ENCODE measurements around the gene ENOX1.

Gene ENOX1

DNA sequence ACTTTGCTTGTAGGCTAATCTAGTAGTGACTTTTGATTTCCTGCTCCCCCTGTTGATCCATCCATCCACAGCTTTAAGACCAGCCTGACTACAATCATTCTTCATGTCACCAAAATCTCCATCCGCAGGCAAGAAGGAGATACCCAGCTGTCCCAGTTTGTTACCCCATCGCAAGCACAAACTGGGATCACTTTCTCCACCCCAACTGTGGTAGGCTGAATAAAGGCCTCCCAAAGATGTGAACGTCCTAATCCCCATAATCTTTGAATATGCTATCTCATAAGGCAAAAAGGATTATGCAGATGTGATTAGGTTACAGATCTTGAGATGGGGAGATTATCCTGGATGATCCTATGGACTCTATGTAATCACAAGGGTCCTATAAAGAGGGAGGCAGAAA lies 202.0 kb downstream of the ENOX1 start:
- no peak for DNase-seq

GRCh38 chr13:43583321-43583720 lies 203.5 kb downstream of the ENOX1 start:
- no peak for DNase-seq

DNA sequence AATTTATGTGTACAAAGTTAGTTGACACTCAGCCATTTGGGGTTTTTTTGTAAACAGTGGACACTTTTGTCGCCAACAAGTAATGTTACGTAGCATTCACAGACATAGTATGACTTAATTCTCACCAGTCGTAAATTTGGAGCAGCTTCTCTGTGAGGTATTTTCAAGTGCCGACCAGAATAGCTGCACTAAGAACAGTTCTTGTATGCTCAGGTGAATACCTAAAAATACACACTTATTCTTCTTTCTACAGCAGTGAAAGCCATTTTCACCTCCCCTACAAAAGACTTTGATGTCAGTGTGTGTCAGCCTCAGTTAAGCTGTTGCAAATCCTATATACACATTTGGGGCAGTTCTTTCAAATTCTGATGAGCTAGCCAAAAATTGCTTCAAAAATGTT lies 206.5 kb downstream of the ENOX1 start:
- no peak for DNase-seq

DNA sequence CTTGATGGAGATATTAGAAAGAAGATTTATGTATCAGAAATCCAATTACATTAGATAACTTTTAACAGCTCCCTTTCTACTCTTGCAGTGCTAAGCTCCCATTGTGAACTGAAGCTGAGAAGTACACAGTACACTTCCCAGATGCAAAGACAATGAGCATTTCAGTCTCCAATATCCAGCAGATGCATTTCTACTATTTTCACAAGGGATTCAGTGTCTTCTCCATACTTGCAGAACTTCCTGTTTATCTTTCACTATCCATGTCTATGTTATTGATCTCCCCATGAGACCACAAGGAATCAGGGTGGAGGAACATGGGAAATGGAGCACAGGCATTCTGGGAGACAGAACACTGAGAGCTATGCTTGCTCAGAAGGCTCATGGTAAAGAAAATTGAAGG lies 207.5 kb downstream of the ENOX1 start:
- no peak for DNase-seq

- DNase-seq: no peak
These were observed 212.2 kb downstream of the ENOX1 start for GRCh38 chr13:43574605-43575004.

GRCh38 chr13:43573802-43574514 lies 212.8 kb downstream of the ENOX1 start:
- DNase-seq: no peak

DNA sequence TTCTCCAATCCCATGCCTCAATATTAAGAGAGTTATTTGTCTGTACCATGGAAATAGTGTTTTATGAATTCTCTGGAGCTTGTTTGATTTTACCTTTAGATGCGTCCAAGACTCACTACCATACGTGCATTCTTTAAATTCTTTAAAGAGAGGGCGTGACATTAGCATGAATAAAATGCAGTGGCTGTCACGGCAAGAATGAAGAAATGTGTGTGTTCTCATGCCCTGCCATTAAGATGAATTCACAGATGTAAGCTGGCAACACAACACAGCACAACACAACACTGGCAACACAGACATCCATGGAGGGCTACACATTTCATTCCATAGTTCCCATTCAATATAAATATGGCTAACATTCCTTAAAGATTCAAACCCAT lies 213.4 kb downstream of the ENOX1 start:
- no peak for DNase-seq

- DNase-seq: no peak
These were observed 214.0 kb downstream of the ENOX1 start for GRCh38 chr13:43572656-43573360.

GRCh38 chr13:43569658-43570057 lies 217.1 kb downstream of the ENOX1 start:
- no peak for DNase-seq

GRCh38 chr13:43567608-43568007 lies 219.2 kb downstream of the ENOX1 start:
- DNase-seq: no peak

DNA sequence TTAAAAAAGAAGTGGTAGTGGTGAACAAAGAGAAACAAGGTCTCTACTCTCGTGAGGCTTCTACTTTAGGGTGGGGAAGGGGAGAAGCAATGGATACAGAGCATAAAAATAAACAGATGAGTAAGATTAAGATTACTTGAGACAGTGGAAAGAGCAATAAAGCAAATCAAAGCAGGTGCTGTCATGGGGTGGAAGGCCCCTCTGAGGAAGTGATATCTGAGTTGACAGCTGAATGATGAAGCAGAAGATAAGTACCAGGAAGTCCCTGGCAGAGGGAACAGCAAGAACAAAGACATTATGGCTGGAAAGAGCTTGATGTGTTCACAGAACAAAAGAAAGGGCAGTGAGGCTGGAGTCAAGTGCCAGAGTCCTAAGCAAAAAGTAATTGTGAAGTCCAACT lies 221.8 kb downstream of the ENOX1 start:
- peak; percentile 64 for DNase-seq

GRCh38 chr13:43561081-43561480 lies 225.7 kb downstream of the ENOX1 start:
- no peak for DNase-seq

DNA sequence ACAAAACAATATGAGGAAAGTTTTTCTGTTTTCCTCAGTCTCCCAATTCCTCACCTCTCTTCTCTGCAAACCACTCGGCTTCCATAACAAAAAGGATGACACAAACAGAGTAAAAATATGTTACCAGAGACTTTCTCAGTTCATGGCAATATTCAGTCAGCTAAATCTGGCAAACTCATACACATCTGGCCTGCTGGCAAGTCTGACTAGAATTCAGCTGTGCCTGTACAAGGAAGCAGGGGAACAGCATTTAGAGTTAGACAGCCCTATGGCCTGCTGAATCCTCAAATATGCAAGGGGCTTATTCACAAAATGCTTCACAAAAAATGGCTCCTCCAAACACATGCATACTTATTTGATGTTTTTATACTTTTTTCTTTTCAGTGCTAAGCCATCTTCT lies 227.8 kb downstream of the ENOX1 start:
- no peak for DNase-seq

- no peak for DNase-seq
These were observed 228.4 kb downstream of the ENOX1 start for GRCh38 chr13:43558326-43558725.

GRCh38 chr13:43555667-43556066 lies 231.1 kb downstream of the ENOX1 start:
- no peak for DNase-seq

GRCh38 chr13:43551897-43552456 lies 234.8 kb downstream of the ENOX1 start:
- no peak for DNase-seq

- DNase-seq: no peak
These were observed 240.0 kb downstream of the ENOX1 start for GRCh38 chr13:43546816-43547215.

- DNase-seq: no peak
These were observed 240.5 kb downstream of the ENOX1 start for GRCh38 chr13:43546251-43546650.

- DNase-seq: no peak
These were observed 241.4 kb downstream of the ENOX1 start for GRCh38 chr13:43545317-43545874.

DNA sequence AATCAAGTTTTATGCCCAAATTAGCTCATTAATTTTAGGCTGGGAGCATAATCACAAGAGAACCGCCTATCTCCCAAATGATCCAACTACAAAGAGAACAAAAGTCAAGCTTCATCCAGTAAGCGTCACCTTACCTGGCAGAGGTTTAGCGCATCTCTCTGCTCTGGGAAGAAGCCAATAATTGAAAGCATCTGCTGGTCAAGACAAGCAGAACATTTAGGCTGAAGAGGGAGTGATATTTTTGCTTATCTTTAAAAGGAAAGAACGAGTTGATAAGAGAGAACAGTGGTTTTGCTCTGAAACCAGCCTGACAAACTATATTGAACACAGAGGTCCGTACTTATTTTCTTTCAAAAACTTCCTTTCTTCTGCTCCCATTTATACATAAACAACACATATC lies 242.1 kb downstream of the ENOX1 start:
- DNase-seq: no peak

GRCh38 chr13:43544011-43544410 lies 242.8 kb downstream of the ENOX1 start:
- no peak for DNase-seq

GRCh38 chr13:43543331-43543730 lies 243.4 kb downstream of the ENOX1 start:
- no peak for DNase-seq

DNA sequence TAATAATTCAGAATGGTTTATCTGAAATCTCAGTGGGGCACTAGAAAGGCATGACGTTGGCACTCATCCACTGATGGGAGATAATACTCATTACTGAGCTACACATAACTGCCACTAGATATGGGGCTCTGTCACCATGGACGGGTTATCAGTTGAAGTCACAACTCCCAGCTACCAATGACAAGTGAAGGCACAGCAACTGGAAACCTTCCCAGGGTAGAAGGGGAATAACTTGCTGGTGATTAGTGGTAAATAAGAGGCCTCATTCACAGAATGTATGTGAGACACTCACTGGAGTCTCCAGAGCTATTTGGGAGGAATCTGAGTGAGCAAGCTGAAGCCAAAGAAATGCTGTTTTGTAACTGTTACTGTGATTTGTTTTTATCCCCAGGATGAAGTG lies 249.6 kb downstream of the ENOX1 start:
- DNase-seq: no peak

DNA sequence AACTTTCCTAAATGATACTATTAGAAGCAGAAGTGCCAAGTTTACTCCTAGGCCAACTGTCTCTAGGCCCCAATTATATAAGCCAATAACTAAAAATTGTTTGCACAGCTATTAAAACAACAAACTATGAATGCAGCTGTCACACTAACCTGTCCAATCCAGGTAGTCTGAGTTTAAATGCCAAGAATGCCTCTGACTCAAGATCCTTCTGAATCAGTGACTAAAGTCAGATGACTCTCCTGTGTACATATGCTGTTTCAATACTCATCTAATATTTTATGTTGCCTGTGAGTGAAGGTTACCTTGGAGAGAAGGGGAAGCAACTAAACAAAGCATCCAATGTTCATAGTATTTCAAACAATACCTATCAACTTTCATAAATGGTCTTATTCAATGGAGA lies 257.0 kb downstream of the ENOX1 start:
- peak; percentile 20 for DNase-seq
